ENCODE measurements around the gene HPGD.

DNA sequence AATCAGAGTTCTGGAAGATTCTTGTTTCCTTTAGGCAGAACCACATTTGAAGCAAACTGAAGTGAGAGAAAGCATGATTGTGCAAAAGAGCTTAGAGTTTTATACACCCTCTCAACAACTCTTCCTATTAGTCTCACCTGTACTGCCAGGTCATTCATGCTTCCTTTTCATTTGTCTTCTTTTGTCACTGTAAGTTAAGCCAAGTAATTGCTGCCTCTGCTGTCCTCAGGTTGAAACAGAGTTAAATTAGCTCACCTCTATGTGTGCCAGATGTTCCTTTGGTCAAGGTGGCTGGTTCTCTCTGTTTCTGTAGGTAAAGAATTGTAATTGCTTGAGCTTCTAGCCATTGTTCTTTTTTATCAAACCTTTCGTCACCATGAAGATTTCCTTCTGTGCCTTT is 41.1 kb upstream of the HPGD start:
- TF ChIP-seq CEBPB (IDR thresholded peaks at IDR 0.05; ENCODE audit: low read depth, low read length) (no peak), USF2 (IDR thresholded peaks at IDR 0.05; ENCODE audit: low read length) (no peak), CTCF (IDR thresholded peaks at IDR 0.05; ENCODE audit: control extremely low read depth in 1 of 3, insufficient read depth in 1 of 3, low read depth in 1 of 3, low read length in 3 of 3) (no peak), POLR2A (IDR thresholded peaks at IDR 0.05; ENCODE audit: control extremely low read depth in 1 of 2, low read depth in 2 of 2, low read length in 2 of 2) (no peak), FOSL1 (IDR thresholded peaks at IDR 0.05; ENCODE audit: insufficient read depth, low read depth, low read length) (no peak), RNF2 (IDR thresholded peaks at IDR 0.05; ENCODE audit: borderline replicate concordance, low read depth, low read length, missing control alignments, poor library complexity, severe bottlenecking) (no peak)
- TF ChIP-seq, protein P1, sequence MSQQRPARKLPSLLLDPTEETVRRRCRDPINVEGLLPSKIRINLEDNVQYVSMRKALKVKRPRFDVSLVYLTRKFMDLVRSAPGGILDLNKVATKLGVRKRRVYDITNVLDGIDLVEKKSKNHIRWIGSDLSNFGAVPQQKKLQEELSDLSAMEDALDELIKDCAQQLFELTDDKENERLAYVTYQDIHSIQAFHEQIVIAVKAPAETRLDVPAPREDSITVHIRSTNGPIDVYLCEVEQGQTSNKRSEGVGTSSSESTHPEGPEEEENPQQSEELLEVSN (IDR thresholded peaks at IDR 0.05): no peak
